CD14-positive monocyte (primary cell): Measurements from ENCODE around the gene BTBD9. TPM values are rescaled to one million over a fixed set of nuclear protein-coding genes. Genes with fewer than 3 reads are reported as not detected.

ENCODE experiments used
- DNase-seq, 3 donors: peaks; one replicate each; pipeline ENCODE4 v3.0.0-alpha.2; 2011 to 2022
- H2AFZ ChIP-seq: 2 replicates; pipeline ENCODE4 v1.6.0; 2012; ENCODE audit warnings: mild to moderate bottlenecking, low read depth, low read length, inconsistent platforms; ENCODE audit not compliant: insufficient read depth, poor library complexity, severe bottlenecking
- H3K27ac ChIP-seq, 2 donors: 1 replicate in 1 of 2; 2 replicates in 1 of 2; pipeline ENCODE4 v1.5.1; 2012 to 2013; ENCODE audit warnings: low read length in 2 of 2, control low read depth in 1 of 2, inconsistent platforms in 1 of 2, low read depth in 1 of 2, mild to moderate bottlenecking in 1 of 2
- H3K27me3 ChIP-seq, 2 donors: one replicate each; pipeline versions ENCODE4 v1.6.0 to v1.6.1; 2011 to 2013; ENCODE audit warnings: low read length in 2 of 2; ENCODE audit not compliant: control insufficient read depth in 2 of 2, insufficient read depth in 2 of 2
- H3K36me3 ChIP-seq, 2 donors: replicated peaks in 1 of 2; 1 replicate in 1 of 2; 2 replicates in 1 of 2; pipeline versions ENCODE4 v1.5.1 to v1.6.1; 2012 to 2013; ENCODE audit warnings: low read length in 2 of 2, control low read depth in 1 of 2, inconsistent platforms in 1 of 2, mild to moderate bottlenecking in 1 of 2; ENCODE audit not compliant: insufficient read depth in 2 of 2, control insufficient read depth in 1 of 2
- H3K4me1 ChIP-seq, 2 donors: 1 replicate in 1 of 2; 2 replicates in 1 of 2; pipeline versions ENCODE4 v1.5.1 to v1.6.1; 2012 to 2013; ENCODE audit warnings: low read length in 2 of 2, control low read depth in 1 of 2, inconsistent platforms in 1 of 2, mild to moderate bottlenecking in 1 of 2, moderate library complexity in 1 of 2; ENCODE audit not compliant: insufficient read depth in 2 of 2, control insufficient read depth in 1 of 2
- H3K4me2 ChIP-seq: replicated peaks from 2 replicates; pipeline ENCODE3; 2012; ENCODE audit warnings: low read length, moderate library complexity, mild to moderate bottlenecking; ENCODE audit not compliant: poor library complexity, severe bottlenecking; ENCODE audit errors: extremely low read depth
- H3K4me3 ChIP-seq, 3 experiments: fragments of 200-600 bp in 1 of 3; sonication (generic) in 1 of 3; replicated peaks in 1 of 3; 1 replicate in 2 of 3; 2 replicates in 1 of 3; pipeline ENCODE4 v1.5.1; 2011 to 2013; ENCODE audit warnings: low read length in 3 of 3, mild to moderate bottlenecking in 3 of 3, control low read depth in 2 of 3, low read depth in 2 of 3, inconsistent platforms in 1 of 3, moderate library complexity in 1 of 3
- H3K79me2 ChIP-seq: 2 replicates; pipeline ENCODE4 v1.6.0; 2012; ENCODE audit warnings: mild to moderate bottlenecking, control low read depth, inconsistent platforms, low read length, moderate library complexity; ENCODE audit not compliant: insufficient read depth
- H3K9ac ChIP-seq: 2 replicates; pipeline ENCODE4 v1.6.0; 2017; ENCODE audit warnings: low read length, mild to moderate bottlenecking; ENCODE audit not compliant: insufficient read depth, poor library complexity, severe bottlenecking
- H3K9me3 ChIP-seq, 2 donors: replicated peaks in 1 of 2; 1 replicate in 1 of 2; 2 replicates in 1 of 2; pipeline versions ENCODE4 v1.5.1 to v1.6.1; 2012 to 2013; ENCODE audit warnings: low read length in 2 of 2, control low read depth in 1 of 2; ENCODE audit not compliant: control insufficient read depth in 1 of 2, insufficient read depth in 1 of 2
- H4K20me1 ChIP-seq: 2 replicates; pipeline ENCODE4 v1.6.0; 2012; ENCODE audit warnings: mild to moderate bottlenecking, low read length, control low read depth, moderate library complexity; ENCODE audit not compliant: insufficient read depth
- H3K27ac Mint-ChIP-seq, 7 donors: one replicate each; pipeline ENCODE4 v1.8.0; 2020; ENCODE audit warnings: mild to moderate bottlenecking in 7 of 7, mixed read lengths in 7 of 7, moderate library complexity in 6 of 7, inconsistent platforms in 2 of 7
- H3K27me3 Mint-ChIP-seq, 3 donors: one replicate each; pipeline ENCODE4 v1.8.0; 2021 to 2022; ENCODE audit warnings: low read depth in 3 of 3, mild to moderate bottlenecking in 3 of 3, mixed read lengths in 3 of 3, moderate library complexity in 3 of 3, inconsistent platforms in 1 of 3
- H3K36me3 Mint-ChIP-seq, 2 donors: one replicate each; pipeline ENCODE4 v1.8.0; 2020; ENCODE audit warnings: mixed read lengths in 2 of 2, inconsistent platforms in 1 of 2, mild to moderate bottlenecking in 1 of 2
- H3K4me1 Mint-ChIP-seq: one replicate; pipeline ENCODE4 v1.8.0; 2020; ENCODE audit warnings: mild to moderate bottlenecking, mixed read lengths
- H3K4me3 Mint-ChIP-seq, 2 donors: one replicate each; pipeline ENCODE4 v1.8.0; 2020; ENCODE audit warnings: mild to moderate bottlenecking in 2 of 2, mixed read lengths in 2 of 2, moderate library complexity in 1 of 2
- H3K9me3 Mint-ChIP-seq, 7 donors: one replicate each; pipeline ENCODE4 v1.8.0; 2020 to 2022; ENCODE audit warnings: mixed read lengths in 7 of 7, mild to moderate bottlenecking in 6 of 7, moderate library complexity in 6 of 7, inconsistent platforms in 2 of 7
- WGBS: methylation state at CpG from one replicate; pipeline ENCODE4 v1.1.5; 2013; ENCODE audit warnings: missing lambda C conversion rate; ENCODE audit not compliant: insufficient coverage; 5-methylcytosine and 5-hydroxymethylcytosine counted together
- intact Hi-C, 2 donors: fragments of 100-400 bp; cut with micrococcal nuclease; formaldehyde crosslinking; loops; one replicate each; pipeline versions ENCODE4 v1.15.0 to v1.15.1; 2023
- polyA plus RNA-seq, 3 donors: library from polyadenylated mRNA; depleted of rRNA in 1 of 3; unstranded in 2 of 3; stranded (reverse) in 1 of 3; fragments of 300-500 nt in 2 of 3; fragments of >200 nt in 1 of 3; fragmentation: Illumina TruSeq in 2 of 3; gene quantifications; 1 replicate in 2 of 3; 2 replicates in 1 of 3; pipeline ENCODE4 v1.2.3, GENCODE V29; 2012 to 2021
- TF ChIP-seq, protein P1 (sequence below): fragments of 200-600 bp; IDR thresholded peaks from one replicate; pipeline ENCODE4 v1.8.0; 2022; ENCODE audit warnings: antibody characterized with exemption, mild to moderate bottlenecking

Gene BTBD9
- polyA plus RNA-seq, 3 donors = 5.2 to 7.5 (median 6.2) TPM

DNA sequence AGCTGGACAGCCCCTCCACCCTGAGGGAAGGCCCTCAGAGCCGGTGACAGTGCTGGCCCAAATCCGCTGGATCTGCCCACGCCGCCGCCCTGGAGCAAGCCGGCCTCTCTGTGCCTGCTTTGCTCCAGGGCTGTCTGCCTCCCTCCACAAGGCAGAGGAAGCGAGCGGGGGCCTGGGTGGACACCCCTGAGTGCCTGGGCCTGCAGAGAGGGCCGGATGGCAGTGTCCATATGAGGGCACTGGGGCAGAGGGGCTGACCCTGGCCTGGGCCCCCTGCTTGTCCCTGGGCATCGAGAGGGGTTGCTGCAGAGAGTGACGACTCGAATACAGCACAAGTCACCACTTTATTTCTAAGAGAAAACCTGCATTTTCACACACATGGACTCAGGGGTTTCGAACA is 471.6 kb downstream of the BTBD9 start:
- no peaks in the 10 kb centered on the region for H3K4me1 ChIP-seq
- 96% methylated on average over 9 of the region's 13 CpGs for WGBS

DNA sequence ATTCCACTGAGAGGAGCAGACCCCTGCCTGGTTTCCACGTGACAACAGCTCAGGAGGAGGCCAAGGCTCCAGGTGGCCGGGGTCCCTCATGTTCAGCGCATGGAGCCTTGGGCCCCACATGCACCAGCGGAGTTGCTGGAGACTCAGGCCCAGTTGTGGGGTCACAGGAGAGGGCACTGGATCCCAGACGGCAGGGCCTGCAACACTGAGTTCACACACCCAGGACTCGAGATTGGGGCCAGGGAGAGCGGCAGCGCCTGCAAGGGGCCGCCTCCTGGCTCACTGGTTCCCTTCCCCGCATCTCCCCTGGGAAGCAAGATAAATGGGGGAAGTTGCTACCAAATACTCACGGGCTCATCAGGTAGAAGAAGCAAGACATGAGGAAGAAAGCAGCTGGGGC is 472.1 kb downstream of the BTBD9 start:
- TF ChIP-seq, protein P1, sequence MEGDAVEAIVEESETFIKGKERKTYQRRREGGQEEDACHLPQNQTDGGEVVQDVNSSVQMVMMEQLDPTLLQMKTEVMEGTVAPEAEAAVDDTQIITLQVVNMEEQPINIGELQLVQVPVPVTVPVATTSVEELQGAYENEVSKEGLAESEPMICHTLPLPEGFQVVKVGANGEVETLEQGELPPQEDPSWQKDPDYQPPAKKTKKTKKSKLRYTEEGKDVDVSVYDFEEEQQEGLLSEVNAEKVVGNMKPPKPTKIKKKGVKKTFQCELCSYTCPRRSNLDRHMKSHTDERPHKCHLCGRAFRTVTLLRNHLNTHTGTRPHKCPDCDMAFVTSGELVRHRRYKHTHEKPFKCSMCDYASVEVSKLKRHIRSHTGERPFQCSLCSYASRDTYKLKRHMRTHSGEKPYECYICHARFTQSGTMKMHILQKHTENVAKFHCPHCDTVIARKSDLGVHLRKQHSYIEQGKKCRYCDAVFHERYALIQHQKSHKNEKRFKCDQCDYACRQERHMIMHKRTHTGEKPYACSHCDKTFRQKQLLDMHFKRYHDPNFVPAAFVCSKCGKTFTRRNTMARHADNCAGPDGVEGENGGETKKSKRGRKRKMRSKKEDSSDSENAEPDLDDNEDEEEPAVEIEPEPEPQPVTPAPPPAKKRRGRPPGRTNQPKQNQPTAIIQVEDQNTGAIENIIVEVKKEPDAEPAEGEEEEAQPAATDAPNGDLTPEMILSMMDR = no peak
- Histone ChIP-seq H3K9me3 (no peaks in the 10 kb centered on the region), H3K4me2 (no peak overlapping the region), H3K4me3 (no peak overlapping the region), H3K4me1 (no peaks in the 10 kb centered on the region), H3K27me3 (no peaks in the 10 kb centered on the region), H3K9ac (no peak overlapping the region), H3K79me2 (no peaks in the 10 kb centered on the region), H3K27ac (no peak overlapping the region), H4K20me1 (no peaks in the 10 kb centered on the region), H3K36me3 (no peaks in the 10 kb centered on the region), H2AFZ (no peak overlapping the region)
- no peak overlapping the region for H3K4me3 Mint-ChIP-seq
- H3K27me3 Mint-ChIP-seq = peaks cover 1 to 6% (median 2%) of the 10 kb centered on the region in 3 donors
- peaks cover 2% of the 10 kb centered on the region in 2 donors for H3K36me3 Mint-ChIP-seq
- peak overlapping the region in 1 of 7 donors; percentile 35 for H3K27ac Mint-ChIP-seq
- intact Hi-C loops = no loop called here
- DNase-seq = no peak
- no peaks in the 10 kb centered on the region for H3K4me1 Mint-ChIP-seq
- H3K9me3 Mint-ChIP-seq = no peaks in the 10 kb centered on the region
- 96% methylated on average over 8 of the region's 11 CpGs for WGBS

More for the DNA sequence above, 471.6 kb downstream of the BTBD9 start:
- Histone ChIP-seq H3K27me3 (no peaks in the 10 kb centered on the region), H3K79me2 (no peaks in the 10 kb centered on the region), H2AFZ (no peak overlapping the region), H3K4me3 (no peak overlapping the region), H4K20me1 (no peaks in the 10 kb centered on the region), H3K36me3 (no peaks in the 10 kb centered on the region), H3K9me3 (no peaks in the 10 kb centered on the region), H3K27ac (no peak overlapping the region), H3K4me2 (no peak overlapping the region), H3K9ac (no peak overlapping the region)
- DNase-seq = no peak
- no peaks in the 10 kb centered on the region for H3K9me3 Mint-ChIP-seq
- H3K27me3 Mint-ChIP-seq = peaks cover 1 to 4% (median 2%) of the 10 kb centered on the region in 3 donors
- no peak overlapping the region for H3K4me3 Mint-ChIP-seq
- no peaks in the 10 kb centered on the region for H3K4me1 Mint-ChIP-seq
- intact Hi-C loops = no loop called here
- H3K36me3 Mint-ChIP-seq = peaks cover 2% of the 10 kb centered on the region in 2 donors
- peak overlapping the region in 1 of 7 donors; percentile 35 for H3K27ac Mint-ChIP-seq
- TF ChIP-seq, protein P1 = no peak
